ENCODE results near the gene ZSWIM8. TPM values are rescaled to one million over a fixed set of nuclear protein-coding genes. Genes with fewer than 3 reads are reported as not detected.

The ZSWIM8 gene
- total RNA-seq, 2 donors from 2014 or later, result 121 to 148 TPM

DNA sequence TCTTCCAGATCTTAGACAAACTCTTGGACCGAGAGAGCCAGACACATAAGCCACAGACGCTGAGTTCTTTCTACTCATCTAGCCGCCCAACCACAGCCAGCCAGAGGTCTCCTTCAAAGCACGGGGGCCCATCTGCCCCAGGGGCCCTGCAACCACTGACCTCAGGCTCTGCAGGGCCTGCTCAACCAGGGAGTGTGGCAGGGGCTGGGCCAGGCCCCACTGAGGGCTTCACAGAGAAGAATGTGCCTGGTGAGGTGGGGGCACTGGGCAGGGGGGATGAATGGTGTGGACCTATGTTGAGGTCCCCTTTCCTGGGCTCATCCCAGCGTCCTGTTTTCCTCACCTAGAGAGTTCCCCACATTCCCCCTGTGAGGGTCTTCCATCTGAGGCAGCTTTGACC is 11.4 kb downstream of the ZSWIM8 start:
- Mint-ChIP-seq H3K4me3 (no peak overlapping the region), H3K27ac (no peak overlapping the region), H3K9me3 (no peaks in the 10 kb centered on the region), H3K4me1 (ENCODE audit: low read depth in 2 of 2) (peaks cover 0 to 15% of the 10 kb centered on the region in 2 donors), H3K27me3 (no peaks in the 10 kb centered on the region), H3K36me3 (peaks cover 16% of the 10 kb centered on the region)
- peak; percentile 44 for DNase-seq (ENCODE audit: low spot score)
- ATAC-seq, result no peak

DNA sequence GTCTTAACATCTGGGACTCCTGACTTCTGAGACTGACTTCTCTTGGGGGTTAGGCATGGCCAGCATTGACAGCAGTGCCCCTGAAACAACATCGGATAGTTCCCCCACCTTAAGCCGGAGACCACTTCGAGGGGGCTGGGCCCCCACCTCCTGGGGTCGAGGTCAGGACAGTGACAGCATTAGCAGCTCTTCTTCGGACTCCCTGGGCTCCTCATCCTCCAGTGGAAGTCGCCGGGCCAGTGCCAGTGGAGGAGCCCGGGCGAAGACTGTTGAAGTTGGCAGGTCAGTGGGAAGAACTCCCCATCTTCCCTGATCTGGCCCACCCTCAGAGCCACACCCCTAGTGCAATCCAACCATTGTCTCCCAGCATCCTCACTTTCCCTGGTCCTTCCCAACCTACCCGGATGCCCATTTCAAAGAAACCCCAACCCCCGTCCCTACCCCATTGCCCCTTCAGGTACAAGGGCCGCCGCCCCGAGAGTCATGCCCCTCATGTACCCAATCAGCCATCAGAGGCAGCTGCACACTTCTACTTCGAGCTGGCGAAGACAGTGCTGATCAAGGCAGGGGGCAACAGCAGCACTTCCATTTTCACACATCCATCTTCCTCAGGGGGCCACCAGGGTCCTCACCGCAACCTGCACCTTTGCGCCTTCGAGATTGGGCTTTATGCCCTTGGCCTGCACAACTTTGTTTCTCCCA is 12.1 kb downstream of the ZSWIM8 start:
- Mint-ChIP-seq H3K4me1 (ENCODE audit: low read depth in 2 of 2) (peaks cover 0 to 15% of the 10 kb centered on the region in 2 donors), H3K27ac (peak overlapping the region; percentile 49 to 61)
- no peak for ATAC-seq

GRCh38 chr10:73798087-73798486 is 12.7 kb downstream of the ZSWIM8 start:
- ATAC-seq (no peak), DNase-seq (ENCODE audit: low spot score) (no peak)
- Mint-ChIP-seq H3K4me1 (ENCODE audit: low read depth in 2 of 2) (peaks cover 4 to 16% of the 10 kb centered on the region in 2 donors), H3K4me3 (no peak overlapping the region), H3K36me3 (peaks cover 19% of the 10 kb centered on the region), H3K27ac (peak overlapping the region; percentile 49 to 61), H3K27me3 (no peaks in the 10 kb centered on the region), H3K9me3 (no peaks in the 10 kb centered on the region)

More for the DNA sequence above, 12.1 kb downstream of the ZSWIM8 start:
- Mint-ChIP-seq H3K27me3 (no peaks in the 10 kb centered on the region), H3K4me3 (no peak overlapping the region), H3K36me3 (peaks cover 16% of the 10 kb centered on the region), H3K9me3 (no peaks in the 10 kb centered on the region)
- no peak for DNase-seq (ENCODE audit: low spot score)

- H3K36me3 Mint-ChIP-seq, result peaks cover 15% of the 10 kb centered on the region
- H3K27me3 Mint-ChIP-seq, result no peaks in the 10 kb centered on the region
- peak in 1 of 2 donors; percentile 37 for ATAC-seq
- H3K4me1 Mint-ChIP-seq (ENCODE audit: low read depth in 2 of 2), result peaks cover 12 to 20% of the 10 kb centered on the region in 2 donors
- H3K27ac Mint-ChIP-seq, result no peak overlapping the region
- no peak for DNase-seq (ENCODE audit: low spot score)
- no peaks in the 10 kb centered on the region for H3K9me3 Mint-ChIP-seq
- H3K4me3 Mint-ChIP-seq, result no peak overlapping the region
Observed at GRCh38 chr10:73798927-73799560, 13.6 kb downstream of the ZSWIM8 start.

GRCh38 chr10:73799899-73800559 is 14.6 kb downstream of the ZSWIM8 start:
- Mint-ChIP-seq H3K9me3 (no peaks in the 10 kb centered on the region), H3K36me3 (peaks cover 15% of the 10 kb centered on the region), H3K4me3 (no peak overlapping the region), H3K27ac (no peak overlapping the region), H3K27me3 (no peaks in the 10 kb centered on the region), H3K4me1 (ENCODE audit: low read depth in 2 of 2) (peaks cover 16 to 21% of the 10 kb centered on the region in 2 donors)
- DNase-seq (ENCODE audit: low spot score), result no peak
- ATAC-seq, result no peak

DNA sequence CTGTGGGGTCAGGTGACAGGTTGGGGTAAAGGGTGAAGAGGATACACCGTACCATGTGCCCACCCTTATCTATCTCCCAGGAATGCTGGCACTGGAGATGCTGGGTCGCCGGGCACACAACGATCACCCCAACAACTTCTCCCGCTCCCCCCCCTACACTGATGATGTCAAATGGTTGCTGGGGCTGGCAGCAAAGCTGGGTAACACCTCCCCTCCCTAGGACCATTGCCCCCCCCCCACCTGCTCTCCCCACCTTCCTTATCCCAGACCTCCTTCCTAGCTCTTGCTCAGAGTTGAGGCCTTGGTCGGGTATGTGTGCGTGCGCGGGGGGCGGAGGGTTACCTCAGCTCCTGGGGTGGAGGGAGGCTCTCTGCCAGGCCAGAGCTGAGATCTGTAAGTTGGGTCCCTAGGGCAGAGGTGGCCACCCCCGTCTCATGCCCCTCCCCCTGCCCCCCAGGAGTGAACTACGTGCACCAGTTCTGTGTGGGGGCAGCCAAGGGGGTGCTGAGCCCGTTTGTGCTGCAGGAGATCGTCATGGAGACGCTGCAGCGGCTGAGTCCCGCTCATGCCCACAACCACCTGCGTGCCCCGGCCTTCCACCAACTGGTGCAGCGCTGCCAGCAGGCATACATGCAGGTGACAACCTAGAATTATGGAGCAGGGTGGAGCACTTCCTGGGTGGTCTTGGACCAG is 15.3 kb downstream of the ZSWIM8 start:
- Mint-ChIP-seq H3K9me3 (no peaks in the 10 kb centered on the region), H3K4me1 (ENCODE audit: low read depth in 2 of 2) (peaks cover 18 to 22% of the 10 kb centered on the region in 2 donors), H3K27me3 (no peaks in the 10 kb centered on the region), H3K27ac (no peak overlapping the region), H3K4me3 (no peak overlapping the region), H3K36me3 (peaks cover 13% of the 10 kb centered on the region)
- ATAC-seq (no peak), DNase-seq (ENCODE audit: low spot score) (no peak)

DNA sequence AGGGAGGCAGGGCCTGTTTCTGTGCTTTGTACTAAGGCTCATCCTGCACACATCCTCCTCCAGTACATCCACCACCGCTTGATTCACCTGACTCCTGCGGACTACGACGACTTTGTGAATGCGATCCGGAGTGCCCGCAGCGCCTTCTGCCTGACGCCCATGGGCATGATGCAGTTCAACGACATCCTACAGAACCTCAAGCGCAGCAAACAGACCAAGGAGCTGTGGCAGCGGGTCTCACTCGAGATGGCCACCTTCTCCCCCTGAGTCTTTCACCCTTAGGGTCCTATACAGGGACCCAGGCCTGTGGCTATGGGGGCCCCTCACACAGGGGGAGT is 15.8 kb downstream of the ZSWIM8 start:
- no peak overlapping the region for H3K27ac Mint-ChIP-seq
- no peaks in the 10 kb centered on the region for H3K27me3 Mint-ChIP-seq
- H3K36me3 Mint-ChIP-seq, result peaks cover 18% of the 10 kb centered on the region
- H3K4me1 Mint-ChIP-seq (ENCODE audit: low read depth in 2 of 2), result peaks cover 23 to 25% of the 10 kb centered on the region in 2 donors
- H3K4me3 Mint-ChIP-seq, result no peak overlapping the region
- no peaks in the 10 kb centered on the region for H3K9me3 Mint-ChIP-seq
- DNase-seq (ENCODE audit: low spot score) (no peak), ATAC-seq (no peak)

- Mint-ChIP-seq H3K4me1 (ENCODE audit: low read depth in 2 of 2) (peaks cover 32 to 35% of the 10 kb centered on the region in 2 donors), H3K27me3 (no peaks in the 10 kb centered on the region), H3K4me3 (no peak overlapping the region), H3K9me3 (no peaks in the 10 kb centered on the region), H3K36me3 (peaks cover 29% of the 10 kb centered on the region), H3K27ac (peak overlapping the region; percentile 53 to 88)
- ATAC-seq (no peak), DNase-seq (ENCODE audit: low spot score) (no peak)
Observed at GRCh38 chr10:73802276-73802991, 17.0 kb downstream of the ZSWIM8 start.

DNA sequence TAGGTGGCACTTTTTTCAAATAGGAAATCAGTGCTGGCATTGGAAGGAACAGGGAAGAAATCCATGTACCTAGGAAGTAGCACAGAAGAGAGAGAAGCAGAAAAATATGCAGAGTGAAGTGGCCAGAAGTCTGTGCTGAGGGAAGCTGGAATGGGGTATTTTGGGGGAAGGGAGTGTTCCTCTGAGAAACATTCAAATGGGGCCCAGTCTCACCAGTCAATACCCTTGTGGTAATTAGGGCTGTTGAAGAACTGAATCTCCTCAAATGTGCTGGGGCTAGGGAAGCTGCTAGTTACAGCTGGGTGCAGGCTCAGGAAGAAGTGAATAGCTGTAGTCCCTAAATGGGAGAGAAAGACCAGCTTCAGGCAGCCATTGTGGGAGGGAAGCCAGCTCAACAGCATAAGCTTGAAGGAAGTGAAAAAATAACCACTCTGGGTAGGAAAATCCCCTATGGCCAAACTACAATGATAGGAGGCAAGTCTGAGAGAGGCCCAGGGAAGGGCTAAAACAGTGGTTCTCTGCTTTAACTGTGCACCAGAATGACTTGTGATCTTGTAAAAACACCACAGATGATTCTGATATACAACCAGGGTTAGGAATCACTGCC is 18.4 kb downstream of the ZSWIM8 start:
- DNase-seq (ENCODE audit: low spot score) (no peak), ATAC-seq (peak; percentile 43 to 52)
- Mint-ChIP-seq H3K9me3 (no peaks in the 10 kb centered on the region), H3K27me3 (no peaks in the 10 kb centered on the region), H3K4me3 (peak overlapping the region; percentile 4), H3K4me1 (ENCODE audit: low read depth in 2 of 2) (peaks cover 33 to 42% of the 10 kb centered on the region in 2 donors), H3K27ac (peak overlapping the region; percentile 53 to 88), H3K36me3 (peaks cover 25% of the 10 kb centered on the region)

GRCh38 chr10:73806176-73806950 is 21.0 kb downstream of the ZSWIM8 start:
- H3K9me3 Mint-ChIP-seq, result no peaks in the 10 kb centered on the region
- H3K27me3 Mint-ChIP-seq, result no peaks in the 10 kb centered on the region
- ATAC-seq (no peak), DNase-seq (ENCODE audit: low spot score) (no peak)
- peaks cover 48 to 61% of the 10 kb centered on the region in 2 donors for H3K4me1 Mint-ChIP-seq (ENCODE audit: low read depth in 2 of 2)
- H3K36me3 Mint-ChIP-seq, result peaks cover 39% of the 10 kb centered on the region
- H3K4me3 Mint-ChIP-seq, result peak overlapping the region; percentile 21
- peak overlapping the region; percentile 13 to 31 for H3K27ac Mint-ChIP-seq

- Mint-ChIP-seq H3K4me3 (peak overlapping the region; percentile 21), H3K27ac (peak overlapping the region; percentile 7 to 13), H3K9me3 (no peaks in the 10 kb centered on the region), H3K27me3 (no peaks in the 10 kb centered on the region), H3K4me1 (ENCODE audit: low read depth in 2 of 2) (peaks cover 48 to 61% of the 10 kb centered on the region in 2 donors), H3K36me3 (peaks cover 39% of the 10 kb centered on the region)
- no peak for ATAC-seq
- DNase-seq (ENCODE audit: low spot score), result no peak
Observed at GRCh38 chr10:73807471-73807870, 22.1 kb downstream of the ZSWIM8 start.

DNA sequence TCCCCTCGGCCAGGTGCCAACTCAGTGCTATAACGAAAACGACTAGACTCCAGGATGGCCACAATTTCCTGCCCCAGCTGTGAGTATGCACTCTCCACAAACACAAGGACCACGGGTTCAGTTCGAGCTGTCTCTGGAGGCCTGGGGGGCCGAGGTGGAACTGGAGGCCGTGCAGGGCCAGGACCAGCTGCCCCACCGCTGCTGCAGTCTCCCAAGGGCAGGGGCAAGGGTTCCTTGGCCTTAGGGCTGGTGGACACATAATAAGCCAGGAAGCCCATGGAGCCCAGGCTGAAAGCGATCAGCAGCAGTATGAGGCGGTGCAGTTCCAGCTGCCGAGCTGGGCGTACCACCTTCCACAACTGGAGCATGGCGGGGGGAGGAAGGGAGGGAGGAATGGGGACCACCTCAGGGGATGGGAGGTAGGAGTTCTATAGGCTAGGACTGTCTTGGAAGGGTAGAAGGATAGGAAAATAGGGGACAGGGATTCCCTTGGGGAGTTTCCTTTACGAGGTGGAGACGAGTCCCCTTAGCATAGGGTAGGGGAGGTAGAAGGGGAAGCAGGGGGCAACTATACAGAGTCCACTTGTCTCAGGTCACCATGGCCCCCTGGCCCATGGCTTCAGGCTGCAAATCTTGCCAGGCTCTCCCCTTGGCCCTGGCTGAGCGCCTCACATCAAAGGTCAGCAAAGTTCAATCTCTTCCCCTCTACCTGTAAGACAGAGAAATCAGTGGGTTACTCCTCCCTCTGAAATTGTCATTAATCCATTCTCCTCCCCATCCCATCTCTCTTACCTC is 22.8 kb downstream of the ZSWIM8 start:
- peaks cover 33% of the 10 kb centered on the region for H3K36me3 Mint-ChIP-seq
- H3K27ac Mint-ChIP-seq, result peak overlapping the region; percentile 90 to 96
- no peaks in the 10 kb centered on the region for H3K27me3 Mint-ChIP-seq
- H3K4me1 Mint-ChIP-seq (ENCODE audit: low read depth in 2 of 2), result peaks cover 49 to 56% of the 10 kb centered on the region in 2 donors
- no peak for ATAC-seq
- no peak for DNase-seq (ENCODE audit: low spot score)
- H3K4me3 Mint-ChIP-seq, result peak overlapping the region; percentile 94
- H3K9me3 Mint-ChIP-seq, result no peaks in the 10 kb centered on the region

Measured in natural killer cell treated with Interleukin-12 subunit alpha and Interleukin-12 subunit beta and Interleukin-15 and Interleukin-18, amount 100 ng/mL, for 72 hours (primary cell).